Islet precursor cell (in vitro differentiated cells): ENCODE measurements around the gene GSC.
A peak's percentile ranks its signal among the peaks of the same experiment; 100 is the strongest.
"Not testable (repeated sequence)": the region's sequence is repeated elsewhere in the genome, so short reads cannot be mapped to it uniquely, and the experiment has no call there.

Source experiments
- DNase-seq: peaks from one replicate; pipeline ENCODE4 v3.0.0-alpha.2; 2018

Gene GSC

DNA sequence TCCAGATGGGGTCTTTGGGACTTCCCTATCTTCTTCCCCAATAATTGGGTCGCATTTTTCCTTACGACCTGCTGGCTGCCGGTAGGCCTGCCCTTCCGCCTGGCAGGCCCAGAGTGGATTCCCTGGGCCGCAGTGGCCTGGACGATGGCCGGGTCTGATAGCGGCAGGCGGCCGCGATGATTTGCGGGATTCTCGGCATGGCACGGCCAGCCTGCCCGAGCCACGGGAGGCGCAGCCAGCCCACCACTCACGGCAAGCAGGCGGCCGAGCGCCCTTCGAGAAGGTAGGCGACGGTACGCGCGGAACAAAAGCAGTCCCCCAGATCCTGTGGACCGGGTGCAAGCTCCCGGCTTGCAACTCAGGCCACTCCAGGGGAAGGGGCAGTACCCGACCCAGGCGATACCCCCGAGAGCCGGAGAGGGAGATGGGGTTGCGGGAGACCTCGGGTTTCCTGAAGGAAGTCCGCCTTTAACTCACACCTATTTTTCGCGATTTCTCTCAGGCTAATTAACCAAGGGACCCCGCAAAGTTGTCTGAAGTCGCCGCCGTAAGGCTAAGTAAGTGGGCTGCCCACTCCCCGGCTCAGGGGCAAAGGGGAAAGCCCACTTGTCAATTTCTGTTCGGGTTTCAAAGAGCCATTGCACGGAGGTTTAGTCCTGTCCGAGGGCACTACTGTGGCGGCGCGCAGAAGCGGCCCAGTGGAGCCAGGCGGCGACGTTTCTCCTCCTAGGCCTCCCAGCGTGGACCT, 1.4 kb upstream of the GSC start:
- peak; percentile 71 for DNase-seq

DNA sequence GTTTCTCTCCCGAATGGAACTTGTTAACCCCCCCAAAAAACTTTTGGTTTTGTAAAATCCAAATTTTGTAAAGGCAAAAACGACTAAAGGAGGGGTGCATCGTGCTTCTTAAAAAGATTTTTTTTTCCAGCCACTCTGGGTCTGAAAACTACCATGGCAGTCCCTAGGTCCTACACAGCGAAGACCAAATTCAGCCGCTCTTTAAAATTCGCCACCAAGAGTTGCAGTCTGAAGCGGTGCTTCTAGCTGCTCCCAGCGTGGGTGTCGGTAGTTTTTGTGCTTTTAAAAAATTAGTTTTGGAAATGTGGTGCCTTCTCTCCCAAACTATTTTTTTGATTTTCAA, 873 bp upstream of the GSC start:
- no peak for DNase-seq

DNA sequence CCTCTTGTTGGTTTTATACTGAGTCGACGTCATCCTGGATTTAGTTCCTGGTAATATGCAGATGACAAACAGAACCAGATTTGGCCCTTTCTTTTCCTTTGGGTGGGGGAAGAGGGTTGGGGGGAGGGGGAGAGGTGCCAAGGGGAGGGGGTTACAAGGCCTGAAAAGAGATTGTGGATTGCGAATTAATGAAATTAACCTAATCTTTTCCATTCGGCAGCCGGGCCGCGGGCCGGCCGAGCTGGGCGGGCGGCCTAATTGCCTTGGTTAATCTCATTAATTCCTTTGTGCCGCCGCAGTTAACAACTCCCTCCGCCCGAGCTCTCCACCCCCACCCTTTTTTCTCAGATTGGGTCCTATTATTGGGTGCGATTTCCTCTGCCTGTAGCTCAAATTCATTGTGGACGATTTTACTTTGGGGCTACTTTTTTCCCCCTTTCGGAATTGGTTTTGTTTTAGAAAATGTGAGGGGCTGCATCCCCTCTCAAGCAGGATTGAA, 387 bp upstream of the GSC start:
- no peak for DNase-seq

DNA sequence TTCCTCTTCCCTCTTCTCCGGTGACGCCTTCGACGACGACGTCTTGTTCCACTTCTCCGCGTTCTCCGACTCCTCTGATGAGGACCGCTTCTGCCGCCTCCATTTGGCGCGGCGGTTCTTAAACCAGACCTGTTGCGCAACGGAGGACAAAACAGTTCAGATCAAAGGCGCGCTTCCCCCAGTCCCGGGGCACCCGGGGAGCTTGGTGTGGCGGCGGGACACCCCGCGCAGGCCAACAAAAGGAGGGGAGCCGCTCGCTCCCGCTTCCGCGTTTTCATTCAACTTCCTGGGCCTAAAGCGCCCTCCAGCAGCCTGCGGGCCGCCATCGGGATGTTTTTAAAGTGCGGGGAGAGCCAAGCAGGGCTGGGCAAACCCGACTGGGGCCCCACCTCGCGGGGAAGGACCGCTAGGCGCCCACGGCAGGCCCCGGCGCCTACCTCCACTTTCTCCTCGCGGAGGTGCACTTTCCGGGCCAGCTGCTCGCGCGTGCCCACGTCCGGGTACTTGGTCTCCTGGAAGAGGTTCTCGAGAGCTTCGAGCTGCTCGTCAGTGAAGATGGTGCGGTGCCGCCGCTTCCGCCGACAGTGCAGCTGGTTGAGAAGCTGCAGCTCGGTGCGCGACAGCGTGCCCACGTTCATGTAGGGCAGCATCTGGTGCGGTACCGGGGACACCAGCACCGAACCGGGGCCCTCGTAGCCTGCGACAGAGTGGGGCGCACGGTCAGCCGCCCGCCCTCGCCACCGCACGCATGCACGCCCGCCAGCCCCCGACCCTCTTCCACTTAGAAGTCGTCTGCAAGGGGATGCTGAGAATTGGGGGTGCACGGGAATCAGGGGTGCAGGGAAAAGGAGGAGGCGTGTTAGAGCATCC, 1.2 kb downstream of the GSC start:
- DNase-seq, result no peak

DNA sequence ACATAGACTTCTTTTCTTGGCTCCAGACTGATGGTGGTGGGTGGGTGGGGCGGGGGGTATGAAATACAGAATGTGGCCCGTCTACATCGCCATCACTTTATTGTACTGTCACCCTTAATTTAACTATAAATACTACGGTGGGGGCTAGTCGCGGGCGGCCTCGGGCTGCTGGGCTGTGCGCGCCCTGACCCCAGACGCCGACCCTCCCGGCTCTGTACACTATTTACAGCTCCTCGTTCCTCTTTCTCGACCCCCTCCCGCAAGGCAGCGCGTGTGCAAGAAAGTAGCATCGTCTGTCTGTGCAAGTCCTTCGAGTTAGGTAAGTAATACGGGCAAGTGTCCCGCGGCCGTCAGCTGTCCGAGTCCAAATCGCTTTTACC, 1.8 kb downstream of the GSC start:
- no peak for DNase-seq

DNA sequence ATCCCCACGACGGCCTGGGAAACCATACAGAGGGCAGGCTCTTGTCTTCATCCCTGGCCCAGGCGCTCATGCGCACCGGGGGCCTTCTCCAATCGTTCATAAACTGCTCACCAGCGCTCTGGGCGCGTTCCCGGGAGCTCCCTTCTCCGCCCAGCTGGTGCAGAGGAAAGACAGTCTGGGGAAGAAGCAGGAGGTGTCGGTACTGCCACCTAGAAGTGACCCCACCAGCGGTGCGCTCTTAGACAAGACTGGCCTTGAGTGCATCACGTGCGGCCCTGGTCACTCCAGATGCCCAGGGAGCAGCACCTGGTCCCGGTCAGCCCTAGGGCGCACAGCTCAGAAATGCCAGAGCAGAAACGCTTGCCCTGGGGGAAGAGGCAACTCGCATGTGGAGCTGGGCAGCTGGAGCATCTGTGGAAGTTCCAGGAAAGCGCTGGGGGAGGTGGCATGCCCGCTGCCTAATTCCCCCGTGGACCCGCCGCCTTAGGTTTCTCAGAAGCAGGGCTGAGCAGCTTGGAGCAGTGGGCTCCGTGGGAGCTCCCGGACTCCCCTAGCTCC, 2.5 kb downstream of the GSC start:
- DNase-seq, result no peak

DNA sequence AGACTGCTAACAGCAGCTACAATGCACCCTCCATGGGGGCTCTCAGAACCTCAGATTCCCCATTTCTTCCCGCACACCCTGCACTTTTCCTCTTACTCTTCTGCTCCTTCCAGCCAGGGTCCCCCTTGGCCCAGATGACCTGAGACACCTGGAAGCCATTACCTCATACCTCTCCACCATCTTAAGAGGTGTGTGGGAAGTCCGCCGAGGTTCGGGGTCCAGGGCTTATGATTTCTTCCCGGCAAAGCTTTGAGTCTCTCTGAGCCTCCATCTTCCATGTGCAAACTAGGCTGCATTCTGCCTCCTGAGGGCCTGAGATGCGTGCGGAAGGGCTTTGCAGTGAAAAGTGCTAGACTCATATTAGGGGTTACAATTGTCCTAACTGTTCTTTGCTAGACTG, 5.3 kb downstream of the GSC start:
- DNase-seq, result no peak

DNA sequence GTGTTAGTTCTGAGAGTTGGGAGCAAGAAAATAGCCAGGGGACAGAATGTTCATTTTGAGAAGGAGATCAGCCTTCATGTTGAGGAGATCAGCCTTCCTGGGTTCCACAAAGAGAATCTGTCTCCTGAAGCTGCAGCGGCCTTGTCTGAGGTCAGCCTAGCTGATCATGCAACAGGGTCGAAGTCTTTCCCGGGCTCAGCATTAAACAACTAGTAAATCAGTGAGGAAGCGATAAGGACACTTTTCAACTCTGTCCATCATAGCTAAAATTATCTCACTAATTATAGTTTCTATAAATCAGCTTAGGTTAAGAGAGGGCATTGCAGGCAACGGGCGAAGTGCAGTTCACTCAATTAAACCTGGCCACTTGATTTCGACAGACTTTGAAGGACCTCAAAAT, 7.5 kb downstream of the GSC start:
- no peak for DNase-seq

DNA sequence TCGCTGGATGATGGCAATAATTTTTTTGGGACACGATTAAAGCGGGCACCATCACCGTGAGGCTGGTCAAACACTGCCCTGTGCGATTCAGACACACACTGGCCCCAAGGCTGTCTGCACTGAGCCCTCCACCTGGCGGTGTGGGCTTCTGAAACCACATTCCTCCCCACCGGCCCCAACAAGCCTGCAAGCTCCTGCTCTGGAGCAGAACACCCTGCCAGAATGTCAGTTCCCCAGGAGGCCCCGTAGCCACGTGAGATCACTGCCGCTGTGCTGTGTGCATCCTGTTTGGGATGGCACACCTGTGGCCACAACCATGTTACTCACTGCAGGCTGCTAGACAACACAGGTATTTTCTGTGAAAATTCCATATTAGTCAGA, 7.9 kb downstream of the GSC start:
- DNase-seq, result no peak

DNA sequence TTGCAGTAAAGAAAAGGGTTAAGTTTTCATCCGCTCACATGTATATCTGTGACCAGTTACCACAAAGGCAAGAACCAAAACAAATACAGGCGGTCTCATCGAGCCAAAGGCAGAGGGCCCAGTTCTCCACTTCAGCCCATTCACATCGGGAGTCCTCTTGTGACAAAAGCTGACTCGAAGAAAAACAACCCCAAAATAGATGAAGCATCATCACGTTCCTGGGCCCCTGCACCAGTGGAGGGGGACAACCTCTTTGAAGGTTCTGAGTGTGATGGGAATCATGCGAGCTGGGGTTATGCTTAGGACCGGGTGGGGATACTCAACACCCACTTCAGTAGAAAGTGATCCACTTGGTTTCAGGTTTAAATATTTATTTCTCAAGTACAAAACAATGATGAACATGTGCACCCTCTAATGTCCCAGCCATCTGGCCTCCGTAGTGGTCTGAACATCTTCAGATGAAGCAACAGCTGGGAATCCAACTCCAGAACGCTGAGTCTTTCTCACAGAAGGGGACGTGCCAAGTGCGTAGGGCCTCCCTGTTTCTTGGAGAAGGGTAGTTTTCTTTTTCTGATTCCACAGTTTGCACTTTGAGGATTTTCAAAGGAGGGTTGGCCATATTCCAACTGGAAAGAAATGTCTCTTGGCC, 8.4 kb downstream of the GSC start:
- no peak for DNase-seq

DNA sequence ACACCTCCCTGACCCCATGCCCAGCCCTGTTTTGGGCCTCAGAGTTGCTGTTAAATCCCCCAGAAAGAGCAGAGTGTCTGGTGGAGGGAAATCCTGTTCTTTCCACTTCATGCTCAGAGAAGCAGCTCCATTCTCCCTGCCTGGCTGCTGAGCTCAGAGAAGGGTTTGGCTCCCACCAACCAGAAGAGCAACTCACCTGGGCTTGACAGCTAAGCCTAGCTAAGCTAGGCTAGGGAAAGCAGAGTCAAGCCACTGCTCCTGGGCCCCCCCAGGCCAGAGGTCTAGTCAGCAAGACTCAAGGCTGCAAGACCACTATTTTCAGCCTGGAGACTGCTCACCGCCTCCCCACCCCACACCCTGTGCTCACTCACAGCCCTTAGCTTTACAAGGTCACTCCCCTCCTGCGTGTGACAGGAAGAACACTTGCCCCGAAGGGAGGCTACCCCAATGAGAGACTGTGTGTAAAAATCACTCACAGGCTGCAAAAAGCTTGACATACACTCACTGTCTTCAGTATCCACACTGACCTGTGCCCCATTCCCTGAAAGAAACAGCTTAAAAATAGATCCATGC, 13.5 kb downstream of the GSC start:
- DNase-seq, result no peak

DNA sequence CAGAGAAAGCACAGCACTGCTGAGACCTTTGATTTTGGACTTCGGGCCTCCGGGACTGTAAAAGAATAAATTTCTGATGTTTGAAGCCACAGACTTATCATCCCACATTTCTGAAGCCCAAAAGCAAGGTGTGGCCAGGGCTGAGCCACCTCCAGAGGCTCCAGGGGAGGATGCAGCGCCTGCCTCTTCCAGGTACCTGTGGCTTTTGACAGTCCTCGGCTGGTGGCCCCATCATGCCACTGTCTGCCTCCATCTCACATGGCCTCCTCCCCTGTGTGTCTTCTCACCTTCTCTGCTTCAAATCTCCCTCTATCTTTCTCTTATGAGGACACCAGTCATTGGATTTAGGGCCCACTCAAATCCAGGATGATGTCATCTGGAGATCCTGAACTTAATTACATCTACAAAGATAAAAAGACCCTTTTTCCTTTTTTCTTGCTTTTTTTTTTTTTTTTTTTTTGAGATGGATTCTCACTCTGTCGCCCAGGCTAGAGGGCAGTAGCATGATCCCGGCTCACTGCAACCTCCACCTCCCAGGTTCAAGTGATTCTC, 15.4 kb downstream of the GSC start:
- no peak for DNase-seq

DNA sequence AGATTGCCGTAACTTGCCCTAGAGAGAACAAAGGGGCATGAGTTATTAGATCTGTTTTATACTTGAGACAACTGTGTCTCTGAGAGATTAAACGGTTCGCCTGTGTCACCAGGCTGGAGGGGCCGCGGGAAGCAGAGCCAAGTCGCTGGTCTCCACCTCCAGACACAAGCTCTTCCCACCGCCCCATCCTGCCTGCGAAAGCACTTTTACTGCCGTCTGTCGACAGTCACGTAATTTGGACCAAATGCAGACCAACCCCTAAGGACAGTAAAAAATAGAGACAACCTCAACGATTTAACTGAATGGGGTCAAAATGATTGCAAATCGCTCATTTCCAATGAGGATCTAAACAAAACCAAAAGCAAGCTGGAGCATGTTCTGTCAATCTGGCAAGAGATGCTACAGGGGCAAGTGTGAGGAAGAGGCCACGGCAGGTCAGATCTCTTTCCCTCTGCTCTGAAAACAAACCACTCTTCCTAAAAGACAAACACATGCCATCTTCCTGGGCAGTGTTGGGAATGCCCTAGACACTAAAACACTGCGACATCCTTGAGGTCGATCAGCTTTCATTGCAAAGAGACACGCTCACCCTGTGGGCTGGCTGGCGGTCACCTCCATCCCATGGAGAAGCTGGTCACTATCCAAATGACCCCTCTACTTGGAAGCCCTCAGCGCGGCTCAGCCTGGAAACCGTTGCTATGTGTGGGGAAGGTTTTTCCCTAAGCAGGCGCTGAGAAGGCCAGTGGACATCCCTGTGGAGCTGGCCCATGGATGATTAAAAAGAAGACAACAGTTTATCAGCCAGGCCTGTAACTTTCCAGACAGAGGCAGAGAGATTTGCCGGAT, 17.1 kb downstream of the GSC start:
- no peak for DNase-seq

DNA sequence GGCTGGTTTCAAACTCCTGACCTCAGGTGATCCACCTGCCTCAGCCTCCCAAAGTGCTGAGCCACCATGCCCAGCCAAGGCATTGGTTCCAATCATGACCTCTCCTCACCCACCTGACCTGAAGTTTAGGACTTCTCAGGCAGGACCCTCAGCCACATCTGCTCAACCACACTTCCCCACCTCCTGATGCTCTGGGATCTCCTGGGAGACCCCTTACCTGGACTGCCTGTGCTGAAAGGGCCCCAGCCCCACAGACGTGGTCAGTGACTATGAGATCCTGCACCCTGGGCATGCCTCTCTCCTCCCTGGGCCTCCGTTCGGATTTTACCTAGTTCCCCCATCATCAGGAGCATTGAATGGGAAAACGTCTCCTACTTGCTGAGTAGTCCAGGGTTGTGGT, 18.0 kb downstream of the GSC start:
- DNase-seq, result no peak

DNA sequence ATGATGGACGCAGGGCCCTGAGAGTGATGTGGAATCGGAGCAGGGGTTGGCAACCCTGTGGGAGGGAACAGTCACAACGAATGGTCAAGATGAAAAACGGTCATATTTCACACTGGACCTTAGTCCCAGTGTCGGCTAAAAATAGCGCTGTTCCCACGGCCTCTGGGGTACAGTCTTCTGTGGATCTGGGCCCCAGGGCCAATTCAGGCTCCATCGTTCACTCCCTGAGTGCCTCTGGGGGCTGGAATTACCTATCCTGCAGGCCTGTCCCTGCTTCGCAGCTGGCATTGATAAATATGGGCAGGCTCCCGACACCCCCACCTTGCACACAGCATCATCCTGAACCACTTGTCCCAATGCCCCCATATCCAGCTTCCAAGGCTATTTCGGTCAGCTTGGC, 18.6 kb downstream of the GSC start:
- no peak for DNase-seq

DNA sequence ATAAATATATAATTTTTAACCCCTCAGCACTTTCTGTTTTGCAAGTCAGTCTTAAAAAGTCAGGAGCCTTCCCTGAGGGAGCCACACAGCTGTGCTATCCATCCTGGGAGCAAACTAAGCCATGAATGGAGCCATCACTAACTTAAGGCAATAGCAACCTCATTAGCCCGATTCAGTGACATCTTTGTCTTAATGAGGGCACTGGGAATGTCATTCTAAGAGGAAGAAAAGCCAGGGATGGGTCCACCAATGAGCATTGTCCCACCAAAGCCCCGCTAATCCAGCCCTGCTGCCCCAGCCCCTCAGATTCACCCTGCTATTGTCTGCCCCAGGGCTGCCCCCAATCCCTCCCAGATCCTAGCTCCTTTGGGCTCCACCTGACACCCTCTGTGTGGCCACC, 19.5 kb downstream of the GSC start:
- DNase-seq, result no peak

DNA sequence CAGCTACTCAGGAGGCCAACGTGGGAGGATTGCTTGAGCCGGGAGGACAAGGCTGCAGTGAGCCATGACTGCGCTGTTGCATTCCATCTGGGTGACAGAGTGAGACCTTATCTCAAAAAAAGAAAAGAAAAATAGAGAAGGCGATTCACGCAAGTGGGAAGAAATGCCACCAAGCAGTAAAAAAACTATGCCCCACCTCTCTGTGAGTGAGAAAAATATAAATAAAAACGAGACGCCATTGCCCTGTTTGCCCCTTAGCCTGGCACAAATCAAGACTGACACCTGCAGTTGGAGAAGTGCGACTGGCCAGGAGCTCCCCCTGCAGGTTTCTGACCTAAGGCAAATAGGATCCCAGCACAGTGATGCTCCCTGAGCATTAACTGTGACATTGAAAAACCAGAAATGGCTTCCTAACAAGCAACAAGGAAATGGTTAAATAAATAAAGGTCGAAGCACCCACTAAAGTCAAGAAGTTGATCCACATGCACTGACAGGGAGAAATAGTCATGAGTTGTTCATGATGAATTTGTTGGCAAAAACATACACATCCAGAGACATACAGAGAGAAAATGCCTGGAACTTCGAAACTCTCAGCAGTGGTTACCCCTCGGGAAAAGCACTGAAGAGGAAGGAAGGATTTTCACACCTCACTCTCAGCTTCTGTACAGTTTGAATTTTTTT, 21.1 kb downstream of the GSC start:
- DNase-seq, result no peak

DNA sequence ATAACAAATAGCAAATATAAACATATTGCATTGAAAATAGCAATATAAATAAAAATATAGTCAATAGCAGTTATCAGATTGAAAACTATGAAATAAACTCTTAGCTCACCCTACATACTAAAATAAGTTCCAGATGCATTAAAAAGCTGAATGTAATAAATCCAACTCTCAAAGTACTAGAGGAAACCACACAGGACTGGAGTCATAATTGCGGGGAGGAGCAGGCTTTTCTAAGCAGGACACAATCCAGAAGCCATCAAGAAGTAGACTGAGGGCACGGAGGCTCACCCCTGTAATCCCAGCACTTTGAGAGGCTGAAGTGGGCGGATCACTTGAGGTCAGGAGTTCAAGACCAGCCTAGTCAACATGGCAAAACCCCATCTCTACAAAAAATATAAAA, 22.2 kb downstream of the GSC start:
- no peak for DNase-seq

DNA sequence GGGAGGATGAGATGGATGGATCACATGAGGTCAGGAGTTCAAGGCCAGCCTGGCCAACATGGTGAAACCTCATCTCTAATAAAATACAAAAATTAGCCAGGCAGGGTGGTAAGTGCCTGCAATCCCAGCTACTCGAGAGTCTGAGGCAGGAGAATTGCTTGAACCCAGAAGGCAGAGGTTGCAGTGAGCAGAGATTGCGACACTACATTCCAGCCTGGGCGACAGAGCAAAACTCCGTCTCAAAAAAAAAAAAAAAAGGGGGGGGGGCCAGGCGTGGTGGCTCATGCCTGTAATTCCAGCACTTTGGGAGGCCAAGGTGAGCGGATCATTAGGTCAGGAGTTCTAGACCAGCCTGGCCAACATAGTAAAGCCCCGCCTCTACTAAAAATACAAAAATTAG, 22.8 kb downstream of the GSC start:
- not testable (repeated sequence) for DNase-seq

DNA sequence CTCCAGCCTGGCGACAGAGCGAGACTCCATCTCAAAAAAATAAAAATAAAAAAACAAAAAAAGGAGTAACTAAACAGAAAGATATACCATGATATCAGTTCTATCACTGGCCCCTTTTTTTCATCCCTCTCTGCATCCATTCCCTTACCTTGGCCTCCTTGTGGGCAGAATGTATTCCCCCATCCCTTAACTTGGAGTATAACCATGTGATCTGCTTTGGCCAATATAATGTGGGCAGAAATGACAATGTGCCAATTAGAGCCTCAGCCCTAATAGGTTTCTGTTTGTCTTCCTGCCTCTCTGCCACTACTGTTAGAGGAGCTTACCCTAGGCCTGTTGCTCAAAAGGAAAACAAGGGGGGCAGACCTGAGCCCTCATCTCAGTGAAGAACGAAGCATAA, 23.8 kb downstream of the GSC start:
- no peak for DNase-seq

DNA sequence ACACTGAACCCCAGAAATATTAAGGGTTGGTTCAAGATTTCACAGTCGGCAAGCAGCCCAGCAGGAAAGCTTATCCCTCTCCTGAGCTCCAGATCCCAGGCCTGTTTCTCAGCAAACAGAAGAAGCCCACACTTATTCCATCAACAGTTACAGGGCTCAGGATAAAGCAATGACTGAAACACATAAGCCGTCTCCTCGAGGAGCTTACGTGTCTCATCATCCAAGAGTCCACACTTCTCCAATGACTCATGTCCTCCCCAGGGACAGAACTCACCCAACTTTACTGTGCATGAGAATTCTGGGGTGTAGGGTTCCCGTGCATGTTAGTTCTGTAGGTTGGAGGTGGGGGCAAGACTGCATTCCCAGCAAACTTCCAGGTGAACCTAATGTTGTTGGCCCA, 31.2 kb downstream of the GSC start:
- DNase-seq, result no peak
